Activated gamma-delta T cell (primary cell): ENCODE results near the gene RIC3.
"Not testable (repeated sequence)": the region's sequence is repeated elsewhere in the genome, so short reads cannot be mapped to it uniquely, and the experiment has no call there.

Source experiments
- DNase-seq: peaks from one replicate; lab custom pipeline; 2025; lab: John Stamatoyannopoulos, UW

The RIC3 gene

DNA sequence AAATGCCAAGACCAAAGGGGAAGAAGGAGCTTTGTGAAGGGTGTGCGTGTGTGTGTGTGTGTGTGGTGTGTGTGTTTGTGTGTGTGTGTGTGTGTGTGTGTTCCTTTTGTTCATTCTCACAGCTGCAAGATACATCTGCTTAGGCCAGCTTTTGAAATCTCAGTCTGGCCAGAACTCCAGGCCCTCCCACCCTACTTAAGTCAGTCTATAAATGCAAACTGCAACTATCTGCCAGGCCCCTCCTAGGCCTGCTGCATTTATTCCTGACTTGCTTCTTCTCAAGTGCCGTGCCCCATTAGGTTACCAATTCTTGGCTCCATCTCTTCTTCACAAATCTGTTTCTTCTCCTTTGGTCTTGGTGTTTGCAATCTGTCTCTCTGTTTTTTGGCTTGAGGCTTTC lies 21.6 kb upstream of the RIC3 start:
- no peak for DNase-seq

DNA sequence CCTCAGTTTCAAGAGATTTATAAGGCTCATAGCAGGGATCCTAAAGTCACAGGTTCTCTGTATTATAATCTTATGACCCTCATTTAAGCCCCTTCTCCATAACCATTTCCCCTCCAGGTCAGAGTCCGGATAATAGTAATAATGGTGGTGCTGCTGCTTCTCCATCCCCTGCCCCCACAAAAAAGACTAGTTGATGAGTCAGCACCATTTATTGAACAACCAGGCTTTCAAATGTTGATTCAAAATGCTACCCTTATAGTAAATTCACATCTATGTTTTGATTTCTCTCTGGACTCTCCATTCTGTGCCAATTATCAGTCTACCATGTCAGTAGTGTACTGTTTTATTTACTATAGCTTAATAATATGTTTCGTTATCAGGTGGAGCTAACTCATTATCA lies 17.6 kb upstream of the RIC3 start:
- DNase-seq: no peak

GRCh38 chr11:8183111-8183510 lies 14.3 kb upstream of the RIC3 start:
- no peak for DNase-seq

DNA sequence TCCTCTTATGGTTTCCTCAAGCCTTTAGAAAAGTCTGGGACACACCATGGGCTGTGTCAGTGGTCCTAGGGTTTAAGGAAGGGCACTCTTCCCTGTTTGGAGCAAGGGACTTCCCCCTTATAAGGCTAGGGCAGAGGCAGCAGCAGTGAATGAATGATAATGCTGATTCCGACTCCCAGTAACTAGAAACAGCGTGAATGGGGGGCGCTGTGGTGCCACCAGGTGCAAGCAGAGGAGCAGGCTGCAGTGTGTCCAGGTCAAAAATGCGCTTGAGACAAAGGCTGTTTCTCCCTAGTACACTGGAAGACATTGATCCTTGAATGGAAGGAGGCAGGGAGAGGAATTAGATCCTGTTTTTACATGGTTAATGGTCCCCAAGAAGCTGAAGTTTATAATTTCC lies 11.6 kb upstream of the RIC3 start:
- no peak for DNase-seq

- DNase-seq: no peak
These were observed 9.5 kb upstream of the RIC3 start for GRCh38 chr11:8178297-8178696.

DNA sequence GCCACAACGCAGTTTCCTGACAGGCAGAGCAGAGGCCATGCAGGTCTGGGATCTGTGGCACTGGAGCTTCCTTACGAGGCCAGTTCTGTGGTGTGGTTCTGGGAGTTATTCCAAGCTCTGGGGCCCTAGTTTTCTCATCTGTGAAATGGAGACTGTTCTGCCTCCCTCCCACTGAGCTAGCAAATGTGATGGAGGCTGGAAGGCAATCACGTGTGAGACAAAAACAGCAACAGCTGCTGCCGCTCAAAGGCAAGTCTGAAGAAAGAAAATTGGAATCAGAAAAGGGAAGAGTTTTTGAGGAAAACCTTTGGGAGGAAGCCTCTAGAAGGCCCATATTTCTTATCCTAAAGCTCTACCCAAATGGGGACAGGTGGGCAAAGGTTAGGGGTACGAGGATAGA lies 8.3 kb upstream of the RIC3 start:
- DNase-seq: no peak

DNA sequence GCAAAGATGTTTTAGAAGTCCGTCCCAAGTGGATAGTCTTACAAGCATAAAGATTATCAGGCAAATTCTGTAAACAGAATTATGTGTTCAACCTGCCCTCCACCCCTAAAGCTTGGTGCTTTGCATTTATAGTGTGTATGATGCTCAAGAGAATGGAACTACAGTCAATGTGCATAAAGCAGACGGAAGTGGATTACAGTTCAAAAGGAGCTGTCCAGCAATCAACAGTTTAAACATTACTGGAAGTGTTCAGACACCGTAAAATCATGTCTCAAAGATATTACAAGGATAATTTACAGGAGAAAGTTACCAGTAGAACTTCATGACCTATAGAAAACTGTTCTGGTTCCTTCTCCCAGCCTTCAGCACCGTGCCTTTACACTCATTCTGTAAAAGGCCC lies 1.0 kb downstream of the RIC3 start:
- no peak for DNase-seq

- no peak for DNase-seq
These were observed 4.1 kb downstream of the RIC3 start for GRCh38 chr11:8164746-8165145.

GRCh38 chr11:8161627-8162304 lies 7.1 kb downstream of the RIC3 start:
- not testable (repeated sequence) for DNase-seq

- no peak for DNase-seq
These were observed 11.9 kb downstream of the RIC3 start for GRCh38 chr11:8156877-8157276.

- no peak for DNase-seq
These were observed 19.1 kb downstream of the RIC3 start for GRCh38 chr11:8149726-8150125.

- no peak for DNase-seq
These were observed 30.3 kb downstream of the RIC3 start for GRCh38 chr11:8138526-8138925.

GRCh38 chr11:8127447-8127846 lies 41.4 kb downstream of the RIC3 start:
- DNase-seq: no peak

DNA sequence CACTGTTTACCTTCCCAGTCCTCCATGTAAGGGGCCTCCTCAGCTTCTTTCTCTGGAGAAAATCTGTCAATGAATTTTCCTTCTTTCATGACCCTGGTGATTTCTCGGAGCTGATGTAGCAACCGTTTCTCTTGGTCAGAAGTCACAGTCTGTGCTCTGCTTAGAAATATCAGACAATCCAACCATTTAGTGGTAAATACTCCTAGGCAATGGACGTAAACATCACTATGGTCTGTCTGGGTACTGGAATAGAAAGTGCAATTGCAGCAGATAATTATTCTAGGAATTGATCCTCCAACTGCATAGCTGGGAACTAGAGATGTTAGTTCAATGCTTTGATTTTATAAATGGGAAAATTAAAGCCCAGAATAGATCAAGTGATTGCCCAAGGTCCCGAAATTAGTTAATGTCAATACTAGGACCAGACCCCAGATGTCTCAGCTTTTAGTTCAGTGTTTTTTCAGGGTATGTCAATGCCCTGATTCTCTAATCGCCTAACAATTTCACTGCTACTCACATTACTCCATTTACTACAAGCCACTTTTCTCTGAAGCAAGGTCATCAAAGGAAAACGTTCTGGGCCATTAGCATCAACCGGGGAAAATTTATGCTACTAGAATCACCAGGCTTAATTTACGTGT lies 42.1 kb downstream of the RIC3 start:
- no peak for DNase-seq

GRCh38 chr11:8122173-8122764 lies 46.6 kb downstream of the RIC3 start:
- no peak for DNase-seq

DNA sequence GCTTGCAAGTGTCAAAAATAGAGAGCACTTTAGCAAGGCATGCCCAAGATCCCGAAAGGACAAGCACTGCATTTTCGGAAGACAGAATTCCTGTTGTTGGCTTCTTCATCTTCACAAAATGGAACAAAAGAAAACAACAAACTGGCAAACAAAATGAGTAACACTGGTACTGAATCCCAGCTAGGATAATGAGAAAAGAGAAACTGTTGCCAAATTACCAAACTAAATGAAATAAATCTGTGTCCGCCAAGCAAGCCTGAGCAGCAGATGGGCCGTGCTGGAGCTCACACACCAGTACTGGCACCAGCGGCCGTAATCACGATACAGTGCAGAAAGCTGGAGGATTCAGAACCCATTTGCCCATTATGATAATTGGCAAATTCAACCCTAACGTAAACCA lies 57.2 kb downstream of the RIC3 start:
- DNase-seq: no peak

- DNase-seq: no peak
These were observed 58.4 kb downstream of the RIC3 start for GRCh38 chr11:8110396-8110795.

DNA sequence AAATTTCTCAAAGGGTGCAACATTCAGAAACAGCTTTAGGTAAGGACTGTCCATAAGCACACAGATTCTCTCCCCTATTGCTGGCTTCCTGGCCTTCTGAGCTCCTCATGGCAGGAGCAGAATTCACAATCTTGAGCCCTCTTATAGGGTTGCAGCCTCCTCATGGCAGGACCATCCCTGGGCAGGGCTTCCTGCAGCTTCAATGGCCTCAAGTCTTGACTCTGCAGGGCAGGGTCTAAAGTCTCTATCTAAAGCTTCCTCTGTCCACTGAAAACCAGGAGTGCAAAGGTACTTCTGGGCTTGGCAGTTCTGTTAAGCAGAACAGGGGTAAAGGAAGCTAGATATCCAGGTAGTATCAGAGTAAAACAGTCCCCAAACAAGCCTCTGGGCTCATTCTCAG lies 59.1 kb downstream of the RIC3 start:
- no peak for DNase-seq

GRCh38 chr11:8108421-8108820 lies 60.4 kb downstream of the RIC3 start:
- DNase-seq: no peak

GRCh38 chr11:8107642-8108041 lies 61.2 kb downstream of the RIC3 start:
- DNase-seq: no peak

GRCh38 chr11:8106679-8107078 lies 62.1 kb downstream of the RIC3 start:
- DNase-seq: no peak

- DNase-seq: no peak
These were observed 63.2 kb downstream of the RIC3 start for GRCh38 chr11:8105666-8106065.

- DNase-seq: no peak
These were observed 63.7 kb downstream of the RIC3 start for GRCh38 chr11:8105133-8105532.

GRCh38 chr11:8103909-8104308 lies 64.9 kb downstream of the RIC3 start:
- DNase-seq: no peak
